Peyer's patch (tissue), 4 donors: ENCODE measurements around the gene CTSD. TPM values are rescaled to one million over a fixed set of nuclear protein-coding genes. Genes with fewer than 3 reads are reported as not detected.

Experiments
- DNase-seq, 3 donors: peaks; one replicate each; pipeline ENCODE4 v3.0.0-alpha.2; 2017 to 2019
- H3K27ac ChIP-seq, 4 donors: fragments of 200-600 bp; sonication (generic); one replicate each; pipeline ENCODE4 v1.5.1; 2016 to 2019
- H3K27me3 ChIP-seq, 2 donors: fragments of 200-600 bp; sonication (generic); one replicate each; pipeline ENCODE4 v1.5.1; 2019
- H3K36me3 ChIP-seq, 3 donors: fragments of 200-600 bp; sonication (generic); one replicate each; pipeline ENCODE4 v1.5.1; 2016 to 2019
- H3K4me1 ChIP-seq, 4 donors: fragments of 200-600 bp; sonication (generic); one replicate each; pipeline ENCODE4 v1.5.1; 2016 to 2019
- H3K4me3 ChIP-seq, 4 donors: fragments of 200-600 bp; sonication (generic); 1 replicate in 3 of 4; 2 replicates in 1 of 4; pipeline ENCODE4 v1.5.1; 2016 to 2019; ENCODE audit warnings: mild to moderate bottlenecking in 1 of 4
- H3K9me3 ChIP-seq, 4 donors: fragments of 200-600 bp; sonication (generic); one replicate each; pipeline ENCODE4 v1.5.1; 2016 to 2019; ENCODE audit warnings: mild to moderate bottlenecking in 1 of 4
- CTCF ChIP-seq, 6 experiments: fragments of 450-650 bp in 4 of 6; fragments of 200-600 bp in 2 of 6; sonication (generic) in 1 of 6; IDR thresholded peaks; one replicate each; pipeline ENCODE4 v1.5.1; 2017 to 2019; ENCODE audit warnings: antibody characterized with exemption in 6 of 6, mild to moderate bottlenecking in 3 of 6, moderate library complexity in 1 of 6
- POLR2A ChIP-seq, 2 donors: fragments of 450-650 bp; IDR thresholded peaks; one replicate each; pipeline ENCODE4 v1.5.1; 2017; ENCODE audit warnings: antibody characterized with exemption in 2 of 2, mild to moderate bottlenecking in 2 of 2, moderate library complexity in 2 of 2
- total RNA-seq, 4 donors: library from RNA; depleted of rRNA; stranded (reverse); fragments of >200 nt; gene quantifications; one replicate each; pipeline ENCODE4 v1.1.0, GENCODE V29; 2016

The CTSD gene
- total RNA-seq, 4 donors from 2014 or later = 129 to 1,688 (median 1,221) TPM

- Histone ChIP-seq H3K4me1 (peaks cover 0 to 25% (median 14%) of the 10 kb centered on the region in 4 donors), H3K9me3 (no peaks in the 10 kb centered on the region), H3K4me3 (no peak overlapping the region), H3K36me3 (no peaks in the 10 kb centered on the region), H3K27me3 (peaks cover 0 to 3% of the 10 kb centered on the region in 2 donors), H3K27ac (no peak overlapping the region)
- peak in 2 of 3 donors; percentile 47 to 49 for DNase-seq
- TF ChIP-seq CTCF (IDR thresholded peaks at IDR 0.05) = no peak
- no peak for TF ChIP-seq POLR2A (IDR thresholded peaks at IDR 0.05)
Measured at GRCh38 chr11:1746511-1746931, 17.2 kb downstream of the CTSD start.

GRCh38 chr11:1745701-1746320 lies 17.9 kb downstream of the CTSD start:
- TF ChIP-seq POLR2A (IDR thresholded peaks at IDR 0.05) (no peak), CTCF (IDR thresholded peaks at IDR 0.05) (no peak)

GRCh38 chr11:1744891-1745700 lies 18.6 kb downstream of the CTSD start:
- H3K27me3 ChIP-seq = peaks cover 0 to 3% of the 10 kb centered on the region in 2 donors

More at GRCh38 chr11:1745701-1746320, 17.9 kb downstream of the CTSD start:
- peak in 2 of 3 donors; percentile 16 to 32 for DNase-seq
- no peak overlapping the region for H3K27ac ChIP-seq
- peaks cover 0 to 3% of the 10 kb centered on the region in 2 donors for H3K27me3 ChIP-seq
- H3K9me3 ChIP-seq = no peaks in the 10 kb centered on the region
- no peaks in the 10 kb centered on the region for H3K36me3 ChIP-seq
- H3K4me1 ChIP-seq = peaks cover 0 to 19% (median 12%) of the 10 kb centered on the region in 4 donors
- no peak overlapping the region for H3K4me3 ChIP-seq

GRCh38 chr11:1744137-1744886 lies 19.4 kb downstream of the CTSD start:
- no peak overlapping the region for H3K4me3 ChIP-seq
- no peak for TF ChIP-seq CTCF (IDR thresholded peaks at IDR 0.05)
- TF ChIP-seq POLR2A (IDR thresholded peaks at IDR 0.05) = no peak
- H3K36me3 ChIP-seq = no peaks in the 10 kb centered on the region
- no peaks in the 10 kb centered on the region for H3K9me3 ChIP-seq
- no peak overlapping the region for H3K27ac ChIP-seq
- H3K4me1 ChIP-seq = peaks cover 0 to 10% (median 1%) of the 10 kb centered on the region in 4 donors
- DNase-seq = peak in 2 of 3 donors; percentile 13 to 47
- peaks cover 0 to 3% of the 10 kb centered on the region in 2 donors for H3K27me3 ChIP-seq

More at GRCh38 chr11:1744891-1745700, 18.6 kb downstream of the CTSD start:
- Histone ChIP-seq H3K27ac (no peak overlapping the region), H3K36me3 (no peaks in the 10 kb centered on the region), H3K4me1 (peaks cover 0 to 18% (median 8%) of the 10 kb centered on the region in 4 donors), H3K9me3 (no peaks in the 10 kb centered on the region), H3K4me3 (no peak overlapping the region)
- peak in 2 of 3 donors; percentile 40 to 45 for DNase-seq
- TF ChIP-seq POLR2A (IDR thresholded peaks at IDR 0.05) = no peak
- TF ChIP-seq CTCF (IDR thresholded peaks at IDR 0.05) = no peak

GRCh38 chr11:1743585-1744136 lies 20.1 kb downstream of the CTSD start:
- no peak for TF ChIP-seq POLR2A (IDR thresholded peaks at IDR 0.05)
- TF ChIP-seq CTCF (IDR thresholded peaks at IDR 0.05) = no peak

More at GRCh38 chr11:1743585-1744136, 20.1 kb downstream of the CTSD start:
- Histone ChIP-seq H3K9me3 (no peaks in the 10 kb centered on the region), H3K27ac (no peak overlapping the region), H3K27me3 (no peaks in the 10 kb centered on the region), H3K4me1 (peaks cover 0 to 4% (median 0%) of the 10 kb centered on the region in 4 donors), H3K36me3 (no peaks in the 10 kb centered on the region), H3K4me3 (no peak overlapping the region)
- peak in 2 of 3 donors; percentile 15 to 44 for DNase-seq
